HG02759 (cell line): ENCODE measurements around the gene DISC1.

Experiments
- ATAC-seq: cut with Tn5 transposase; IDR thresholded peaks from one replicate; pipeline ENCODE4 v1.9.1; 2021; ENCODE audit warnings: mild to moderate bottlenecking, moderate library complexity; ENCODE audit not compliant: unreplicated experiment

The DISC1 gene

DNA sequence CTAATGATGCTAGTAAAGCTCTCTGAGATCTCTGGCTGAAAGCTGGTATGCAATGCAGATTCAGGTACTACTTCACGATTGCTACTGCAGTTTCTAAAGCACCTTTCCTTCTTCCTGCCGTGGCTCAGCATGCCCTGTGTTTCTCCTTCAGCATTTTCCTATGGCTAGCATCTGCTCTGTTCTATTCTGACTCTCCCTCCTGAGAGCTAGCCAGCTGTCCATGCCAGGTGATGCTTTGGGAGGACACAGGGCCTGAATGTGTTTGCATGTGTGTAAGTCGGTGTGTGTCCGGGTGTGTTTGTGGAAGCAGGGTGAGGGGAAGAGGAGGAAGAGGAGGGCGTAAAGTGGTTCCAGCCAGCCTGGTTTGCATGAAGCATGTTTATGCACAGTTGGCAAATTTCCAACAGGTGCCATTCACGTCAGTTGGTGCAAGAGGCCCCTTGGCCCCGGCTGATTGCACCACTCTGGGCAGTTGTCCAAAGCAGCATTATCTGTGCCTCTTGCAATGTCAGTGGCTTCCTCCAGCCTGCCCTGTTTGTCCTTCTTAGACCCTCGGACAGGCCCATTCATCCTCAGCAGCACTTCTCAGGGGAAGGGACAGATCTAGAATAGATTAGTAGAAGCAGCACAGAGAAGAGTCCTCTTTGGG is 433.3 kb downstream of the DISC1 start:
- no peak for ATAC-seq

DNA sequence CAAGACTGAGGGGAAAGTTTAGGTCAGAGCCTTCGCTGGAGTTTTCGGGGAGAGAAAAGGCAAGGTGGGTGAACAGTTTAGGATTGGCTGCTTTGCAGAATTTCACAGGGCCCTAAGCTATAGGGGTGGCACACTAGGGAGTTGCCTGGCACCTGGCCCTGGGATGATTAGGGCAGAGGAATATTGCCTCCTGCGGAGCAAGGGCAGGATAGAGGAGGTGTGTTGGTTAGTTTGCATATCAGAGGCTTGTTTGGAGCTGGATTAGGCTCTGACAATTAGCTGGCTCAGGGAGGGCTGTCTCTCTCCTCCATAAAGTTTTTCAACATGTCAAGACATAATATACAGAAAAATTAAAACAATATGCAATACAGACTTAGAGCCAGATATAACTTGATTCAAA is 436.4 kb downstream of the DISC1 start:
- ATAC-seq = no peak

DNA sequence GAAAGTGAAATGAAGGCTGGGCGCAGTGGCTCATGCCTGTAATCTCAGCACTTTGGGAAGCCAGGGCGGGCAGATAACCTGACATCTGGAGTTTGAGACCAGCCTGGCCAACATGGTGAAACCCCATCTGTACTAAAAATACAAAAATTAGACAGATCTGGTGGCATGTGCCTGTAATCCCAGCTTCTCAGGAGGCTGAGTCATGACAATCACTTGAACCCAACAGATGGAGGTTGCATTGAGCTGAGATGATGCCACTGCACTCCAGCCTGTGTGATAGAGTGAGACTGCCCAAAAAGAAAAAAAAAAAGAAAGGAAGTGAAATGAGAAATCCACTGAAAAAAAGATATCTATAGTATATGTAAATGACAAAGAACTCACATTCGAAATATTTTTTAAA is 439.9 kb downstream of the DISC1 start:
- ATAC-seq = no peak

DNA sequence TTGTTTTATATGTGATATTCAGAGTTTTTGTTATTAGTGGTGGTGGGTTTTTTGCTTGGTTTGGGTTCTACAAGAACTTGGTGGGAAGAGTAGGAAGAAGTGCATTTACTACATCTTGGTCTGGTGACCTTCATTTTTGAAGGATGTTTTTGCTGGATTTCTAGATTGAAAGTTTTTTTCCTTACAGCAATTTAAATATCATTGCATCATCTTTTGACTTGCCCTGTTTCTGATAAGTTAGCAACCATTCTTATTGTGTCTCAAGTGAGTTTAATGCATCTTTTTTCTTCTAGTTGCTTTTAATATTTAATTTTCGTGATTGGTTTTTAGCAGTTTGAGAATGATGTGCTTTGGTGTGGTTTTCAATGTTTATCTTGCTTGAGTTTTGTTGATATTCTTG is 447.7 kb downstream of the DISC1 start:
- ATAC-seq = no peak

DNA sequence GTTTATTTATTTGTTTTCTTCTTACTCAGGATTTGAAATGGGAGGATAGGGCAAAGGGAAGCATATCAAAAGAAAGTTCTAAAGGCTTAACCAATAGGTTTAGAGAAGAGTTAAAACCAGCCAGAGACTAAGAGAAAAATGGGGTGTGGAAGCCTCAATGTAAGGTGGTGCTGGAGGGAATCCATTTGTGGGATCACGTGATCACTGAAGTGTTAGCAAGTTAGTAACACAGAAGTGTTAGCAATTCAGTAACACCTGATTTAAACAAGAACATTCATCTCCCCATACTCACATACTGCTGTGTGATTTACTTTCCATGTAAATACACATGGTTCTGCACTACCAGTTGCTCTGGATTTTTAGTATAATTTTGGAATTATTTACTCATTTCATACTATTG is 451.2 kb downstream of the DISC1 start:
- ATAC-seq = no peak

DNA sequence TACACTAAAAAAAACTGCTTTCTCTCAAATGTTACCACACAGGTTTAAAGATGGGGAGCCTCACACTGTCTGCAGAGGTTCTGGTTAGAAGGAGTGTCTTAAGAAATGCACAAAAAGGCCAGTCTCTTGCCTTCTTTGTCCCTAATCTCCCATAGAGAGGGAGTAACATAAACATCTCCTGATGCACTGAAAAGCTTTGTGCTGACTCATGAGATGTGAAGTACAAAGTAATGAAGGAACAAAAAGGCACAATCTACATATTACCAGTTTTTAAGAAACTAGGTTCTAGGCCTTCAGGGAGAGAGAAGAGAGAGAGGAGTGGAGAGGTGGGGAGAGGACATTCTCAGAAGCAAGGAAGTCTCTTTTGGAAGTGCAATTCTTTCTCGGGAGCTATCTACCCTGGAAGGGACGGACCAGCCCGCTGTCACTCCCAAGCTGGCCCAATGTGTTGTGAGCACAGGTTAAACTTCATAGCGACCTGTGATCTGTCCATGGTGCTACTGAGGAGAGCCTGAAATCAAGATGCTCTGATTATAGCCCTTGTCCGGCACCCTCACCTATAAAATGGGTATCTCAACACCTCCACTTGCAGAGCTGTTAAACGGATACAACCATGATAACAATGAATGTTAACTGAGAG is 458.1 kb downstream of the DISC1 start:
- no peak for ATAC-seq

DNA sequence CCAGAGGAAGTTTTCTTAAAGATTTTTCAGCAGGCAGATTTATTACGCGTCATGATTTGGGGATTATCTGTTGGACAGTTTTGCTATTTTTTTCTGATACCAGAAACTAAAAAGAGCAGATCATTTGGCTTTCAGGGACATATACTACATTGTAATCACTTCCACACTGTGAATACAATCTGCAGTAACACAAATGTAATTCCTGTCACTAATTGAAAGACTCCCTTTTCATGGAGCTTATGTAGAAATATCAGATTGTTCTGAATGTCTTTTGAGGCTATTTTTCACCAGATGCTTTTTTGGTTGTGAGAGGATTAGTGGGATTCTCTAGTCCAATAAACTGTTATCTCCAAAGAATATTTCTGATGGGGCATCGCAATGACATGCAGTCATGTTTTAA is 464.2 kb downstream of the DISC1 start:
- ATAC-seq = no peak
